Measurements from ENCODE around the gene TEPSIN. TPM values are rescaled to one million over a fixed set of nuclear protein-coding genes. Genes with fewer than 3 reads are reported as not detected.

The TEPSIN gene
- total RNA-seq, 1 donor from 2014 or later, result 35.4 TPM

DNA sequence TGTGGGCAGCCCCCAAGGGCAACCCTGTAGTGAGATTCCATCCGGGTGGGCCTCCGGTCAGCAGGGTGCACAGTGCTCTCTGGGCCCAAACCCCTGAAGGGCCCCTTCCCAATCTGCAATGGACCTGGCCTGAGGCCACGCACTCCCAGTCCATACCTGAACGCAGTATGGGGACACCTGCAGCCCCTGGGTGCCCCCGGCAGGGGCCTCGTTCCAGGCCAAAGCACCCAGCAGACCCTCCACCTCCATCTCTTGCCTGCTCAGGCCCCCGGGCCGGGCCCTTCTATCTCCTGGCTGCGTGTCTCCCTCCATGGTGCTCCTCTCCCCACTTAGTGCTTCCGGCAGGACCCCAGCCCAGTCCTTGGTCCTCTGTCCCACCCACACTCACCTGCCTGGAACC, 55.5 kb downstream of the TEPSIN start:
- Histone ChIP-seq H3K4me3 (no peak overlapping the region), H3K9me3 (no peaks in the 10 kb centered on the region), H3K36me3 (no peaks in the 10 kb centered on the region), H3K27me3 (no peaks in the 10 kb centered on the region), H3K27ac (no peak overlapping the region), H3K4me1 (no peaks in the 10 kb centered on the region)
- no peak for DNase-seq (ENCODE audit: extremely low spot score in 2 of 2)
- intact Hi-C loops (cut with DNase I), result no loop called here
- TF ChIP-seq POLR2AphosphoS5 (IDR thresholded peaks at IDR 0.05; ENCODE audit: insufficient read depth in 1 of 2, low read depth in 1 of 2) (no peak), POLR2A (IDR thresholded peaks at IDR 0.05) (no peak)
- TF ChIP-seq, protein P1, sequence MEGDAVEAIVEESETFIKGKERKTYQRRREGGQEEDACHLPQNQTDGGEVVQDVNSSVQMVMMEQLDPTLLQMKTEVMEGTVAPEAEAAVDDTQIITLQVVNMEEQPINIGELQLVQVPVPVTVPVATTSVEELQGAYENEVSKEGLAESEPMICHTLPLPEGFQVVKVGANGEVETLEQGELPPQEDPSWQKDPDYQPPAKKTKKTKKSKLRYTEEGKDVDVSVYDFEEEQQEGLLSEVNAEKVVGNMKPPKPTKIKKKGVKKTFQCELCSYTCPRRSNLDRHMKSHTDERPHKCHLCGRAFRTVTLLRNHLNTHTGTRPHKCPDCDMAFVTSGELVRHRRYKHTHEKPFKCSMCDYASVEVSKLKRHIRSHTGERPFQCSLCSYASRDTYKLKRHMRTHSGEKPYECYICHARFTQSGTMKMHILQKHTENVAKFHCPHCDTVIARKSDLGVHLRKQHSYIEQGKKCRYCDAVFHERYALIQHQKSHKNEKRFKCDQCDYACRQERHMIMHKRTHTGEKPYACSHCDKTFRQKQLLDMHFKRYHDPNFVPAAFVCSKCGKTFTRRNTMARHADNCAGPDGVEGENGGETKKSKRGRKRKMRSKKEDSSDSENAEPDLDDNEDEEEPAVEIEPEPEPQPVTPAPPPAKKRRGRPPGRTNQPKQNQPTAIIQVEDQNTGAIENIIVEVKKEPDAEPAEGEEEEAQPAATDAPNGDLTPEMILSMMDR (IDR thresholded peaks at IDR 0.05), result no peak

DNA sequence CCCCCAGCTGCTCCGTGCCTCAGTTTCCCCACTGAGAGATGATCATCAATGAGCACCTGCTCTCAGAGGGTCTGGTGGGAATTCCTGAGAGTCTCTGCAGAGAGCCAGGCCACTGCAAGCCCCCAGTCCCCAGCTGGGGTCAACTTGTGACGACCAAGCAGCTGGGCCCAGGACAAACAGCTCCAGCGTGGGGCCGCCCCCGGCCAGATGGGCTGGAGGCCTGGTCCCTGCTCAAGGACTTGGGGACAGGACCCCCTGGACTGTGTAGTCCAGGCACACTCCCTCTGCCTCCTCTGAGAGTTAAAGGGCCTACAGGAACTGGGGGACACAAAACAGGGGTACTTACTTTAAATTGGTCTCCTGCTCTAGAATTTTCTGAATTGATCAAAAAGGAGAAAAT, 56.3 kb downstream of the TEPSIN start:
- H3K4me3 ChIP-seq, result no peak overlapping the region
- H3K9me3 ChIP-seq, result no peaks in the 10 kb centered on the region
- no peaks in the 10 kb centered on the region for H3K36me3 ChIP-seq
- H3K27ac ChIP-seq, result no peak overlapping the region
- H3K4me1 ChIP-seq, result no peaks in the 10 kb centered on the region
- DNase-seq (ENCODE audit: extremely low spot score in 2 of 2), result no peak
- no peaks in the 10 kb centered on the region for H3K27me3 ChIP-seq
- TF ChIP-seq, protein P1 (IDR thresholded peaks at IDR 0.05), result no peak
- intact Hi-C loops (cut with DNase I), result no loop called here

DNA sequence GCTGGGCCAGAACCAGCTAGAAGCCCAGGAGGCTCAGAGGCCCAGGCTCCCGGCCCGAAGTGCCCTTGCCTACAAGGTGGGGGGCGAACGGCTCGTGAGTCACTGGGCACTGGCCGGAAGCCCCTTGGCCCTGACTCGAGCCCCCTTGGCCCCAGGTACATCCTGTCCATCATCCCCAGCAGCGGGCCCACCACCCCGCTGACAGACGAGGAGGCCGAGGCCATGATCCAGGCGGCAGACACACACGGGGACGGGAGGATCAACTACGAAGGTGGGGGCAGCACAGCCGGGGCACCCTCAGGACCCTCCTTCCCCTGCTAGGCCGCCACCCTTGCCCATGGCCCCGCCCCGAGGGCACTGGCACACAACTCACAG, 57.1 kb downstream of the TEPSIN start:
- H3K27me3 ChIP-seq, result no peaks in the 10 kb centered on the region
- TF ChIP-seq, protein P1 (IDR thresholded peaks at IDR 0.05), result no peak
- TF ChIP-seq POLR2A (IDR thresholded peaks at IDR 0.05) (no peak), POLR2AphosphoS5 (IDR thresholded peaks at IDR 0.05; ENCODE audit: insufficient read depth in 1 of 2, low read depth in 1 of 2) (no peak)
- intact Hi-C loops (cut with DNase I), result no loop called here

DNA sequence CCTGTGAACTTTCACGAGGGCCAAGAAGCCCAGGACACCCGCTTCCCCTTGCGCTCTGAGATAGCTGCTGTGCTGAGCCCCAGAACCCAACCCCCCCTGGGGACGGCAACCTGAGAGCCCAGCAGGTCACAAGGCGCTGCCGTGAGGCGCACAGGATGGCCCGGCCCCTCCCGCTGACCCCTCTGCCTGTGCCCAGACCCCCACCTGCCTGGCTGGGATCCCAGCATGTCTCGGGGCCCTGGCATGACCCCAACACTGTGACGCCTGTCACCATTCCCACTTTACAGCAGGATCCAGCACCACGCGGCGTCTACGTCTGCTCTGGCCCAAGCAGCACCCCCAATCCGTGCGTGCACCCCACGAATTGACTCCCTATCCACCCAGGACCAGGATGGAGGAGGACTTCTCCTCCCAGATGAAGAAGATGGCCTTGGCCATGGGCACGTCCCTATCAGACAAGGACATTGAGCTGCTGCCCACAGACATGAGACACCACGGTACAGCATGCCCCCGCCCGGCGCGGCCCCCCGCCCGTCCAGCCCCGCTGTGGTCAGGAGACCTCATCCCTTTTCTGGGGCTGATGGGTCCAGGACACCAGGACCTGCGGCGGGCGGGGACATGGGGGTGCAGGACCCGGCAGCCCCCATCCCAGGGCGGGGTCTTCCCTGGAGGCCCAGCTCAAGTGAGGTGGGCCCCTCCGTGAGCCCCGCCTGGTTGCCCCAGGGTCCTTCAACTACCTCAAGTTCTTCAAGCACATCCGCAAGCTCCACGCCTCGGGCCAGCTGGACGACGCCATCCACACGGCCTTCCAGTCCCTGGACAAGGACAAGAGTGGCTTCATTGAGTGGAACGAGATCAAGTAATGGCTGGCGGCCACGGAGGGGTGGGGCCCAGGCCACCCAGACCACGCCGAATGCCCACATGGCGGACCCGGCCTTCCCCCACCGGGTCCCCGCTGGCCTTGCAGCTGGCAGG, 57.7 kb downstream of the TEPSIN start:
- H3K27me3 ChIP-seq, result no peaks in the 10 kb centered on the region
- no peaks in the 10 kb centered on the region for H3K4me1 ChIP-seq
- H3K27ac ChIP-seq, result no peak overlapping the region
- no peaks in the 10 kb centered on the region for H3K9me3 ChIP-seq
- intact Hi-C loops (cut with DNase I), result no loop called here
- TF ChIP-seq POLR2AphosphoS5 (IDR thresholded peaks at IDR 0.05; ENCODE audit: insufficient read depth in 1 of 2, low read depth in 1 of 2) (no peak), POLR2A (IDR thresholded peaks at IDR 0.05) (no peak)
- TF ChIP-seq, protein P1 (IDR thresholded peaks at IDR 0.05), result no peak
- no peaks in the 10 kb centered on the region for H3K36me3 ChIP-seq
- H3K4me3 ChIP-seq, result no peak overlapping the region
- no peak for DNase-seq (ENCODE audit: extremely low spot score in 2 of 2)

More for the DNA sequence above, 57.1 kb downstream of the TEPSIN start:
- H3K9me3 ChIP-seq, result no peaks in the 10 kb centered on the region
- no peak overlapping the region for H3K4me3 ChIP-seq
- H3K36me3 ChIP-seq, result no peaks in the 10 kb centered on the region
- H3K4me1 ChIP-seq, result no peaks in the 10 kb centered on the region
- DNase-seq (ENCODE audit: extremely low spot score in 2 of 2), result no peak
- no peak overlapping the region for H3K27ac ChIP-seq

DNA sequence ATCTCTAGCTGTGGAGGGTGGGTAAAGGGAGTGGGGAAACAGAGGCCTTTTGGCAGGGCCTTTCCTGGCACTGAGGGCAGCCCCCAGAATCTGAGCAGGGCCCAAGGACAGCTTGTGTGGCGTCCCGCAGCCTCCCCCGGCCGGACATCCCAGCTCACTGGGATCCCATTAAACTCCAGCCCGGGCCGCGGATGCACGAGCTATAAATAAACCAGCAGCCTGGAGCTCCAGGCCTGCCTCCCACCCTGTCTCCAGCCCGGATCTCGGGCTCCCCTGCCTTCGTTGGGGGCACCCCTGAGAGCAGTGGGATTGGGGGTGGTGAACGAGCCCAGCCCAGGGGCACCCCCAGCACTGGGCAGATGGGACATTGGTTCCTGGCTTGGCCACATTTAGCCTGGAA, 59.0 kb downstream of the TEPSIN start:
- no peak overlapping the region for H3K27ac ChIP-seq
- H3K27me3 ChIP-seq, result no peaks in the 10 kb centered on the region
- H3K4me1 ChIP-seq, result no peaks in the 10 kb centered on the region
- DNase-seq (ENCODE audit: extremely low spot score in 2 of 2), result no peak
- no peak for TF ChIP-seq POLR2AphosphoS5 (IDR thresholded peaks at IDR 0.05; ENCODE audit: insufficient read depth in 1 of 2, low read depth in 1 of 2)
- TF ChIP-seq POLR2A (IDR thresholded peaks at IDR 0.05), result no peak
- TF ChIP-seq, protein P1 (IDR thresholded peaks at IDR 0.05), result no peak
- H3K36me3 ChIP-seq, result no peaks in the 10 kb centered on the region
- no peaks in the 10 kb centered on the region for H3K9me3 ChIP-seq
- H3K4me3 ChIP-seq, result no peak overlapping the region
- intact Hi-C loops (cut with DNase I), result no loop called here
